LHCN-M2 (cell line): ENCODE measurements around the gene USP31. TPM values are rescaled to one million over a fixed set of nuclear protein-coding genes. Genes with fewer than 3 reads are reported as not detected.

ENCODE experiments used
- DNase-seq: peaks from one replicate; pipeline ENCODE4 v3.0.0-alpha.2; 2012; ENCODE audit warnings: low read depth
- polyA plus RNA-seq: library from polyadenylated mRNA; unstranded; fragments of >200 nt; gene quantifications from one replicate; pipeline ENCODE4 v1.2.1, GENCODE V29; 2012; ENCODE audit warnings: missing spikeins
- total RNA-seq: library from RNA; depleted of rRNA; stranded (reverse); fragments of >200 nt; gene quantifications from 2 replicates; pipeline ENCODE4 v1.2.3, GENCODE V29; 2014; rRNA removed

USP31 gene
- total RNA-seq, result 6.3 and 7.7 TPM in 2 replicates
- polyA plus RNA-seq, result 3.7 TPM

GRCh38 chr16:23149267-23149992, at the start of gene USP31:
USP31 (minus strand) TSS chr16:23149452; CDS start chr16:23149270, 182 bp downstream.
- peak; percentile 95 for DNase-seq

- no peak for DNase-seq
Measured at GRCh38 chr16:23196539-23196938, 47.3 kb upstream of the USP31 start.

GRCh38 chr16:23195366-23195978, 46.2 kb upstream of the USP31 start:
- DNase-seq, result no peak

- DNase-seq, result no peak
Measured at GRCh38 chr16:23194497-23195221, 45.4 kb upstream of the USP31 start.

GRCh38 chr16:23188911-23189310, 39.7 kb upstream of the USP31 start:
- DNase-seq, result no peak

GRCh38 chr16:23187341-23187740, 38.1 kb upstream of the USP31 start:
- no peak for DNase-seq

GRCh38 chr16:23186171-23186570, 36.9 kb upstream of the USP31 start:
- DNase-seq, result no peak

- no peak for DNase-seq
Measured at GRCh38 chr16:23185656-23186055, 36.4 kb upstream of the USP31 start.

GRCh38 chr16:23183543-23183862, 34.3 kb upstream of the USP31 start:
- DNase-seq, result no peak

- no peak for DNase-seq
Measured at GRCh38 chr16:23182679-23183542, 33.7 kb upstream of the USP31 start, which contains the start of gene SCNN1G. SCNN1G (plus strand) TSS chr16:23182745; CDS start chr16:23186272, 3,527 bp downstream.

- DNase-seq, result peak; percentile 1
Measured at GRCh38 chr16:23182206-23182678, 33.0 kb upstream of the USP31 start.

GRCh38 chr16:23181506-23181905, 32.3 kb upstream of the USP31 start:
- DNase-seq, result no peak

GRCh38 chr16:23175651-23176050, 26.4 kb upstream of the USP31 start:
- no peak for DNase-seq

GRCh38 chr16:23174622-23175021, 25.4 kb upstream of the USP31 start:
- DNase-seq, result peak; percentile 11

- no peak for DNase-seq
Measured at GRCh38 chr16:23172994-23173393, 23.7 kb upstream of the USP31 start.

- DNase-seq, result no peak
Measured at GRCh38 chr16:23172583-23172982, 23.3 kb upstream of the USP31 start.

- DNase-seq, result peak; percentile 29
Measured at GRCh38 chr16:23164736-23165135, 15.5 kb upstream of the USP31 start.

GRCh38 chr16:23163921-23164320, 14.7 kb upstream of the USP31 start:
- no peak for DNase-seq

GRCh38 chr16:23160574-23160973, 11.3 kb upstream of the USP31 start:
- no peak for DNase-seq

GRCh38 chr16:23160082-23160481, 10.8 kb upstream of the USP31 start:
- DNase-seq, result no peak

GRCh38 chr16:23158114-23158513, 8.9 kb upstream of the USP31 start:
- DNase-seq, result no peak
